H1 (cell line): ENCODE measurements around the gene FOXR2. TPM values are rescaled to one million over a fixed set of nuclear protein-coding genes. Genes with fewer than 3 reads are reported as not detected.

Experiments
- CTCF ChIA-PET: fragments of 300-600 bp; sonication (Branson Sonifier 250); formaldehyde crosslinking; loops from one replicate; lab custom pipeline; 2021; ENCODE audit not compliant: partially characterized antibody; lab: Charles Lee
- POLR2A ChIA-PET: fragments of 300-600 bp; sonication (Branson Sonifier 250); formaldehyde crosslinking; loops from one replicate; lab custom pipeline; 2021; ENCODE audit warnings: inconsistent platforms; ENCODE audit not compliant: partially characterized antibody; lab: Charles Lee
- DNase-seq, 2 experiments: peaks; one replicate each; pipeline versions ENCODE4 v3.0.0 to v3.0.0-alpha.2; 2010 to 2022; ENCODE audit warnings: low spot score in 2 of 2, low read depth in 1 of 2, mixed read lengths in 1 of 2
- FAIRE-seq: peaks from 2 replicates; lab custom pipeline; 2011; peaks lifted over from hg19 to GRCh38; lab: Jason Lieb, UNC
- H2AFZ ChIP-seq: 2 replicates; pipeline ENCODE4 v1.8.1; 2012; ENCODE audit warnings: low read length, inconsistent platforms
- H2AK5ac ChIP-seq: 2 replicates; pipeline ENCODE4 v1.6.1; 2013; ENCODE audit warnings: low read depth, low read length
- H2BK120ac ChIP-seq: replicated peaks from 2 replicates; pipeline ENCODE3; 2013; ENCODE audit warnings: low read depth, low read length, inconsistent platforms
- H2BK12ac ChIP-seq: 2 replicates; pipeline ENCODE4 v1.6.1; 2013; ENCODE audit warnings: low read depth, low read length
- H2BK15ac ChIP-seq: 2 replicates; pipeline ENCODE4 v1.6.1; 2013; ENCODE audit warnings: low read length
- H2BK20ac ChIP-seq: 2 replicates; pipeline ENCODE4 v1.6.1; 2013; ENCODE audit warnings: low read length
- H2BK5ac ChIP-seq: 2 replicates; pipeline ENCODE4 v1.6.1; 2013; ENCODE audit warnings: low read depth, low read length
- H3K14ac ChIP-seq: 2 replicates; pipeline ENCODE4 v1.6.1; 2013; ENCODE audit warnings: inconsistent platforms; ENCODE audit not compliant: insufficient read length
- H3K18ac ChIP-seq: 2 replicates; pipeline ENCODE4 v1.6.1; 2013; ENCODE audit warnings: low read length; ENCODE audit errors: extremely low read depth
- H3K23ac ChIP-seq: 2 replicates; pipeline ENCODE4 v1.6.1; 2013; ENCODE audit warnings: inconsistent platforms; ENCODE audit not compliant: insufficient read length
- H3K23me2 ChIP-seq: 2 replicates; pipeline ENCODE4 v1.6.1; 2013; ENCODE audit warnings: low read depth, low read length
- H3K27ac ChIP-seq: 2 replicates; pipeline ENCODE4 v1.6.1; 2011; ENCODE audit warnings: low read depth, low read length, inconsistent platforms
- H3K27me3 ChIP-seq, 4 experiments: replicated peaks in 1 of 4; 1 replicate in 1 of 4; 2 replicates in 3 of 4; pipeline versions ENCODE4 v1.6.1 to v1.8.1; 2011 to 2013; ENCODE audit warnings: low read length in 3 of 4, mild to moderate bottlenecking in 3 of 4, inconsistent platforms in 2 of 4, mixed read lengths in 2 of 4, moderate library complexity in 1 of 4; ENCODE audit not compliant: control insufficient read depth in 3 of 4, insufficient read depth in 3 of 4; ENCODE audit errors: extremely low read depth in 1 of 4
- H3K36me3 ChIP-seq, 4 experiments: 2 replicates each; pipeline versions ENCODE4 v1.6.1 to v1.8.1; 2011 to 2013; ENCODE audit warnings: mild to moderate bottlenecking in 4 of 4, low read length in 3 of 4, moderate library complexity in 2 of 4, control low read depth in 1 of 4, inconsistent platforms in 1 of 4; ENCODE audit not compliant: insufficient read depth in 4 of 4, control insufficient read depth in 2 of 4
- H3K4ac ChIP-seq: replicated peaks from 2 replicates; pipeline ENCODE3; 2013; ENCODE audit warnings: low read length, low read depth, mixed read lengths, inconsistent platforms; ENCODE audit not compliant: insufficient read length
- H3K4me1 ChIP-seq, 4 experiments: replicated peaks in 1 of 4; 1 replicate in 1 of 4; 2 replicates in 3 of 4; pipeline versions ENCODE4 v1.6.1 to v1.8.1; 2011 to 2013; ENCODE audit warnings: low read length in 3 of 4, inconsistent platforms in 2 of 4, mixed read lengths in 1 of 4; ENCODE audit not compliant: insufficient read depth in 4 of 4, control insufficient read depth in 3 of 4
- H3K4me2 ChIP-seq, 2 experiments: 2 replicates each; pipeline versions ENCODE4 v1.6.1 to v1.8.1; 2011 to 2013; ENCODE audit warnings: low read depth in 2 of 2, low read length in 2 of 2, control low read depth in 1 of 2, inconsistent platforms in 1 of 2, mild to moderate bottlenecking in 1 of 2; ENCODE audit not compliant: insufficient read depth in 1 of 2
- H3K4me3 ChIP-seq, 4 experiments: fragments of 200-600, 300-600 bp in 1 of 4; sonication (generic), shearing (Covaris generic), sonication (Bioruptor Twin) in 1 of 4; 2 replicates each; pipeline versions ENCODE4 v1.5.1 to v1.8.1; 2011 to 2016; ENCODE audit warnings: low read length in 4 of 4, low read depth in 3 of 4, control low read depth in 2 of 4, inconsistent platforms in 2 of 4, mild to moderate bottlenecking in 2 of 4, mixed read lengths in 1 of 4, moderate library complexity in 1 of 4; ENCODE audit not compliant: insufficient read depth in 2 of 4; ENCODE audit errors: extremely low read depth in 1 of 4
- H3K56ac ChIP-seq: replicated peaks from 2 replicates; pipeline ENCODE3; 2013; ENCODE audit warnings: low read depth, mild to moderate bottlenecking, mixed read lengths, low read length, inconsistent platforms; ENCODE audit not compliant: insufficient read length
- H3K79me1 ChIP-seq: 2 replicates; pipeline ENCODE4 v1.6.1; 2013; ENCODE audit warnings: low read depth, low read length, control low read depth
- H3K79me2 ChIP-seq, 2 experiments: 2 replicates each; pipeline versions ENCODE4 v1.6.1 to v1.8.1; 2012 to 2013; ENCODE audit warnings: low read length in 2 of 2, mild to moderate bottlenecking in 2 of 2, inconsistent platforms in 1 of 2; ENCODE audit not compliant: insufficient read depth in 2 of 2, control insufficient read depth in 1 of 2
- H3K9ac ChIP-seq, 4 experiments: replicated peaks in 1 of 4; 1 replicate in 1 of 4; 2 replicates in 3 of 4; pipeline versions ENCODE4 v1.6.1 to v1.8.1; 2011 to 2013; ENCODE audit warnings: low read depth in 3 of 4, low read length in 3 of 4, control low read depth in 2 of 4, mild to moderate bottlenecking in 2 of 4, moderate library complexity in 2 of 4, inconsistent platforms in 1 of 4; ENCODE audit errors: extremely low read depth in 1 of 4
- H3K9me3 ChIP-seq, 2 experiments: 2 replicates each; pipeline versions ENCODE4 v1.6.1 to v1.8.1; 2012 to 2013; ENCODE audit warnings: mild to moderate bottlenecking in 2 of 2, moderate library complexity in 2 of 2, control low read depth in 1 of 2, inconsistent platforms in 1 of 2, low read depth in 1 of 2, low read length in 1 of 2, mixed read lengths in 1 of 2; ENCODE audit not compliant: insufficient read depth in 2 of 2
- H4K20me1 ChIP-seq, 2 experiments: replicated peaks in 1 of 2; 2 replicates each; pipeline versions ENCODE3 to v1.8.1; 2011 to 2013; ENCODE audit warnings: inconsistent platforms in 2 of 2, low read length in 2 of 2, mild to moderate bottlenecking in 1 of 2; ENCODE audit not compliant: insufficient read depth in 2 of 2, control insufficient read depth in 1 of 2
- H4K5ac ChIP-seq: 2 replicates; pipeline ENCODE4 v1.6.1; 2013; ENCODE audit warnings: low read length, low read depth, mixed read lengths, inconsistent platforms; ENCODE audit not compliant: insufficient read length
- H4K8ac ChIP-seq: 2 replicates; pipeline ENCODE4 v1.8.0; 2013; ENCODE audit warnings: mild to moderate bottlenecking, moderate library complexity, low read length, inconsistent platforms; ENCODE audit not compliant: insufficient read depth; ENCODE audit errors: extremely low read depth
- H4K91ac ChIP-seq: replicated peaks from 2 replicates; pipeline ENCODE3; 2013; ENCODE audit warnings: low read length, mixed read lengths, inconsistent platforms; ENCODE audit not compliant: insufficient read length
- CHD1 ChIP-seq: IDR thresholded peaks from 2 replicates; pipeline ENCODE4 v1.6.1; 2012; ENCODE audit warnings: low read depth, low read length, improper control_type of control experiment
- CTBP2 ChIP-seq: IDR thresholded peaks from 2 replicates; pipeline ENCODE4 v1.7.0; 2011; ENCODE audit warnings: borderline replicate concordance, mild to moderate bottlenecking, moderate library complexity, mixed read lengths, low read length; ENCODE audit not compliant: insufficient read depth, insufficient read length
- FOSL1 ChIP-seq: IDR thresholded peaks from 2 replicates; pipeline ENCODE4 v1.6.1; 2011; ENCODE audit warnings: mild to moderate bottlenecking, low read depth, low read length, moderate library complexity; ENCODE audit not compliant: insufficient read depth
- POLR2AphosphoS5 ChIP-seq: IDR thresholded peaks from 2 replicates; pipeline ENCODE4 v1.6.1; 2011; ENCODE audit warnings: low read depth, low read length
- RAD21 ChIP-seq, 2 experiments: IDR thresholded peaks in 1 of 2; conservative IDR thresholded peaks in 1 of 2; 2 replicates each; pipeline ENCODE4 v1.6.1; 2011; ENCODE audit warnings: low read depth in 2 of 2, low read length in 2 of 2, improper control_type of control experiment in 1 of 2, inconsistent platforms in 1 of 2, mild to moderate bottlenecking in 1 of 2, moderate library complexity in 1 of 2
- RFX5 ChIP-seq: IDR thresholded peaks from 2 replicates; pipeline ENCODE4 v1.6.1; 2011; ENCODE audit warnings: low read depth, low read length, improper control_type of control experiment, borderline replicate concordance
- SIRT6 ChIP-seq: IDR thresholded peaks from one replicate; pipeline ENCODE4 v1.7.1; 2012; ENCODE audit warnings: low read length, inconsistent platforms
- SUZ12 ChIP-seq: fragments of 200-600 bp; sonication (generic); IDR thresholded peaks from 2 replicates; pipeline ENCODE4 v1.6.1; 2012; ENCODE audit warnings: mild to moderate bottlenecking, inconsistent platforms, low read length, moderate library complexity, mixed read lengths
- TBP ChIP-seq: IDR thresholded peaks from 2 replicates; pipeline ENCODE4 v1.6.1; 2011; ENCODE audit warnings: low read depth, low read length, improper control_type of control experiment
- TCF12 ChIP-seq: IDR thresholded peaks from 2 replicates; pipeline ENCODE4 v1.6.1; 2011; ENCODE audit warnings: low read depth, mild to moderate bottlenecking, low read length
- TEAD4 ChIP-seq: IDR thresholded peaks from 2 replicates; pipeline ENCODE4 v1.6.1; 2012; ENCODE audit warnings: low read depth, low read length, inconsistent platforms, mixed read lengths
- WGBS, 2 experiments: shearing (Covaris generic) in 1 of 2; methylation state at CpG; one replicate each; pipeline versions ENCODE4 v1.1.6 to v1.1.7; 2013 to 2015; ENCODE audit warnings: low lambda C conversion rate in 2 of 2, mixed read lengths in 2 of 2, inconsistent platforms in 1 of 2, low coverage in 1 of 2, missing lambda C conversion rate in 1 of 2; ENCODE audit not compliant: insufficient replicate concordance in 2 of 2, insufficient coverage in 1 of 2, insufficient read length in 1 of 2; ENCODE audit errors: extremely low coverage in 1 of 2, missing lambda C conversion rate in 1 of 2; 5-methylcytosine and 5-hydroxymethylcytosine counted together
- polyA plus RNA-seq, 7 experiments: library from polyadenylated mRNA; depleted of rRNA in 3 of 7; stranded (reverse) in 5 of 7; unstranded in 2 of 7; fragments of >200 nt in 5 of 7; fragments of 200-250 nt in 2 of 7; gene quantifications; 1 replicate in 5 of 7; 2 replicates in 1 of 7; 4 replicates in 1 of 7; pipeline versions ENCODE4 v1.2.1 to v1.2.3, GENCODE V29; 2011 to 2013; ENCODE audit warnings: missing spikeins in 2 of 7, mixed read lengths in 2 of 7
- total RNA-seq: library from RNA; stranded (reverse); fragmentation: NEBNext Ultra II Directional; extraction: Animal tissue kit (Norgen Biotek cat#: 25700); gene quantifications from 2 replicates; pipeline ENCODE4 v1.2.1, GENCODE V29; 2021
- TF ChIP-seq, protein P1 (sequence below): IDR thresholded peaks from 2 replicates; pipeline ENCODE4 v1.6.1; 2012; ENCODE audit warnings: inconsistent platforms
- TF ChIP-seq, protein P2 (sequence below): IDR thresholded peaks from 2 replicates; pipeline ENCODE4 v1.6.1; 2012; ENCODE audit warnings: low read length, inconsistent platforms

The FOXR2 gene
- total and polyA plus RNA-seq, 2 of the 8 experiments (the other 6 are each of a cell fraction or from before 2014, with no cell fraction given), result not detected

DNA sequence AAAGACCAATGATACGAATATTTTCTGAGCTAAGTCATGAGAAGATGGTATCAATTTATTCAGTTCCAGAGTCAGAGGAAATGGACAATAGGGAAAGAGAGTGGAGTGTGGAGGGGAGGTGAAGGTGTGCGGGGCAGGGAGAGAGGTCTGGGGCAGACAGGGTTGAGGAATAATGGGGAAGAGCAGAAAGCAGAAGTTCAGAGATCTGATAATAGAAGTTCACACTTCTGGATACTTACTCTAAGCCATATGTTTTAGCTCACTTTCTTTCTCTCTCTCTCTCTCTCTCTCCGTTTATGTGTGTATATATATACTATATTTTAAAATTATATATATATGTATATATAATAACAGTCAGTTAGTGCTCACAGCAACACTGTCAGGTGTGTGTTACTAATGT is 40.4 kb downstream of the FOXR2 start:
- no peak for FAIRE-seq
- TF ChIP-seq TBP (no peak), POLR2AphosphoS5 (no peak), TCF12 (no peak), TEAD4 (no peak), FOSL1 (no peak), RAD21 (IDR thresholded peaks at IDR 0.05 in 1 of 2, conservative IDR thresholded peaks at IDR 0.05 in 1 of 2; ENCODE audit: low read depth in 2 of 2, low read length in 2 of 2) (no peak), RFX5 (no peak), SIRT6 (no peak), CTBP2 (no peak), CHD1 (no peak), SUZ12 (no peak)
- TF ChIP-seq, protein P1, sequence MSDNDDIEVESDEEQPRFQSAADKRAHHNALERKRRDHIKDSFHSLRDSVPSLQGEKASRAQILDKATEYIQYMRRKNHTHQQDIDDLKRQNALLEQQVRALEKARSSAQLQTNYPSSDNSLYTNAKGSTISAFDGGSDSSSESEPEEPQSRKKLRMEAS, result no peak
- TF ChIP-seq, protein P2, sequence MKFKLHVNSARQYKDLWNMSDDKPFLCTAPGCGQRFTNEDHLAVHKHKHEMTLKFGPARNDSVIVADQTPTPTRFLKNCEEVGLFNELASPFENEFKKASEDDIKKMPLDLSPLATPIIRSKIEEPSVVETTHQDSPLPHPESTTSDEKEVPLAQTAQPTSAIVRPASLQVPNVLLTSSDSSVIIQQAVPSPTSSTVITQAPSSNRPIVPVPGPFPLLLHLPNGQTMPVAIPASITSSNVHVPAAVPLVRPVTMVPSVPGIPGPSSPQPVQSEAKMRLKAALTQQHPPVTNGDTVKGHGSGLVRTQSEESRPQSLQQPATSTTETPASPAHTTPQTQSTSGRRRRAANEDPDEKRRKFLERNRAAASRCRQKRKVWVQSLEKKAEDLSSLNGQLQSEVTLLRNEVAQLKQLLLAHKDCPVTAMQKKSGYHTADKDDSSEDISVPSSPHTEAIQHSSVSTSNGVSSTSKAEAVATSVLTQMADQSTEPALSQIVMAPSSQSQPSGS, result no peak

More for the DNA sequence above, 40.4 kb downstream of the FOXR2 start:
- Histone ChIP-seq H3K56ac (no peak overlapping the region), H2BK12ac (no peak overlapping the region), H2AK5ac (no peak overlapping the region), H3K4me3 (no peak overlapping the region), H3K23me2 (no peaks in the 10 kb centered on the region), H4K8ac (no peak overlapping the region), H3K9ac (no peak overlapping the region), H3K18ac (no peak overlapping the region), H2AFZ (no peak overlapping the region), H4K91ac (no peak overlapping the region), H3K27me3 (no peaks in the 10 kb centered on the region), H3K79me2 (no peaks in the 10 kb centered on the region), H3K36me3 (no peaks in the 10 kb centered on the region), H3K27ac (no peak overlapping the region), H4K20me1 (no peaks in the 10 kb centered on the region), H2BK120ac (no peak overlapping the region), H3K4ac (no peak overlapping the region), H2BK15ac (no peak overlapping the region), H3K4me1 (no peaks in the 10 kb centered on the region), H3K9me3 (peaks cover 6 to 8% of the 10 kb centered on the region in 2 experiments; a peak in 2 of 4 replicates), H2BK20ac (no peak overlapping the region), H3K4me2 (no peak overlapping the region), H3K14ac (no peak overlapping the region), H3K23ac (no peak overlapping the region), H2BK5ac (no peak overlapping the region), H3K79me1 (no peaks in the 10 kb centered on the region), H4K5ac (no peak overlapping the region)
- no peak for DNase-seq
- CTCF ChIA-PET, result no interaction called here
- WGBS, 2 experiments, result 75% methylated on average over 3 of the region's 3 CpGs; no CpG with 5 or more reads in 1 of the 2 experiments
- POLR2A ChIA-PET, result no interaction called here
